ENCODE data around the gene SMARCAD1. TPM values are rescaled to one million over a fixed set of nuclear protein-coding genes. Genes with fewer than 3 reads are reported as not detected.

The SMARCAD1 gene
- total and polyA plus RNA-seq, 4 donors = 3.6 to 18.8 (median 8.7) TPM

GRCh38 chr4:94325835-94326234 lies 118.2 kb downstream of the SMARCAD1 start:
- Histone ChIP-seq H3K9ac (ENCODE audit: low read depth in 1 of 2, low read length in 2 of 2) (no peak overlapping the region), H3K36me3 (ENCODE audit: control insufficient read depth in 4 of 4, insufficient read depth in 3 of 4, low read depth in 1 of 4, low read length in 3 of 4) (no peaks in the 10 kb centered on the region), H3K27me3 (ENCODE audit: control insufficient read depth in 4 of 4, insufficient read depth in 4 of 4, low read length in 3 of 4) (no peaks in the 10 kb centered on the region), H3K4me3 (ENCODE audit: low read depth in 1 of 3, low read length in 3 of 3) (peak overlapping the region in 1 of 3 donors; percentile 54), H3K4me1 (ENCODE audit: control insufficient read depth in 4 of 4, insufficient read depth in 4 of 4, low read length in 3 of 4) (no peaks in the 10 kb centered on the region), H3K27ac (ENCODE audit: low read depth in 1 of 2, low read length in 2 of 2) (no peak overlapping the region), H3K9me3 (ENCODE audit: control insufficient read depth in 4 of 4, low read length in 3 of 4) (peaks cover 5 to 17% (median 7%) of the 10 kb centered on the region in 4 donors)
- WGBS = 85% methylated on average over 1 of the region's 1 CpG
- TF ChIP-seq NR2F2 (IDR thresholded peaks at IDR 0.05) (no peak), YY1 (IDR thresholded peaks at IDR 0.05) (no peak), ZBTB33 (IDR thresholded peaks at IDR 0.05) (no peak), RAD21 (IDR thresholded peaks at IDR 0.05) (no peak)
- DNase-seq (ENCODE audit: low spot score) = no peak

GRCh38 chr4:94329933-94330332 lies 122.3 kb downstream of the SMARCAD1 start:
- H3K27ac ChIP-seq (ENCODE audit: low read depth in 1 of 2, low read length in 2 of 2) = no peak overlapping the region
- WGBS = 62% methylated on average over 1 of the region's 1 CpG

GRCh38 chr4:94332983-94333590 lies 125.4 kb downstream of the SMARCAD1 start:
- H3K4me3 ChIP-seq (ENCODE audit: low read depth in 1 of 3, low read length in 3 of 3) = no peak overlapping the region
- DNase-seq (ENCODE audit: low spot score) = no peak
- H3K9me3 ChIP-seq (ENCODE audit: control insufficient read depth in 4 of 4, low read length in 3 of 4) = no peaks in the 10 kb centered on the region
- no peaks in the 10 kb centered on the region for H3K27me3 ChIP-seq (ENCODE audit: control insufficient read depth in 4 of 4, insufficient read depth in 4 of 4, low read length in 3 of 4)
- no peak overlapping the region for H3K27ac ChIP-seq (ENCODE audit: low read depth in 1 of 2, low read length in 2 of 2)
- H3K9ac ChIP-seq (ENCODE audit: low read depth in 1 of 2, low read length in 2 of 2) = no peak overlapping the region
- no peaks in the 10 kb centered on the region for H3K36me3 ChIP-seq (ENCODE audit: control insufficient read depth in 4 of 4, insufficient read depth in 3 of 4, low read depth in 1 of 4, low read length in 3 of 4)
- 53% methylated on average over 5 of the region's 5 CpGs for WGBS
- no peaks in the 10 kb centered on the region for H3K4me1 ChIP-seq (ENCODE audit: control insufficient read depth in 4 of 4, insufficient read depth in 4 of 4, low read length in 3 of 4)
- TF ChIP-seq HNF4G (IDR thresholded peaks at IDR 0.05) (no peak), RAD21 (IDR thresholded peaks at IDR 0.05) (peak; percentile 11 to 18)

More at GRCh38 chr4:94329933-94330332, 122.3 kb downstream of the SMARCAD1 start:
- H3K36me3 ChIP-seq (ENCODE audit: control insufficient read depth in 4 of 4, insufficient read depth in 3 of 4, low read depth in 1 of 4, low read length in 3 of 4) = no peaks in the 10 kb centered on the region
- H3K4me1 ChIP-seq (ENCODE audit: control insufficient read depth in 4 of 4, insufficient read depth in 4 of 4, low read length in 3 of 4) = no peaks in the 10 kb centered on the region
- no peak overlapping the region for H3K4me3 ChIP-seq (ENCODE audit: low read depth in 1 of 3, low read length in 3 of 3)
- no peak for DNase-seq (ENCODE audit: low spot score)
- TF ChIP-seq FOXA1 (IDR thresholded peaks at IDR 0.05) (no peak), HNF4G (IDR thresholded peaks at IDR 0.05) (no peak), HNF4A (conservative IDR thresholded peaks at IDR 0.05) (no peak)
- H3K9me3 ChIP-seq (ENCODE audit: control insufficient read depth in 4 of 4, low read length in 3 of 4) = peaks cover 5 to 17% (median 7%) of the 10 kb centered on the region in 4 donors
- H3K27me3 ChIP-seq (ENCODE audit: control insufficient read depth in 4 of 4, insufficient read depth in 4 of 4, low read length in 3 of 4) = no peaks in the 10 kb centered on the region
- H3K9ac ChIP-seq (ENCODE audit: low read depth in 1 of 2, low read length in 2 of 2) = no peak overlapping the region

GRCh38 chr4:94333866-94334265 lies 126.2 kb downstream of the SMARCAD1 start:
- Histone ChIP-seq H3K4me1 (ENCODE audit: control insufficient read depth in 4 of 4, insufficient read depth in 4 of 4, low read length in 3 of 4) (no peaks in the 10 kb centered on the region), H3K27ac (ENCODE audit: low read depth in 1 of 2, low read length in 2 of 2) (no peak overlapping the region), H3K9ac (ENCODE audit: low read depth in 1 of 2, low read length in 2 of 2) (no peak overlapping the region), H3K9me3 (ENCODE audit: control insufficient read depth in 4 of 4, low read length in 3 of 4) (no peaks in the 10 kb centered on the region), H3K4me3 (ENCODE audit: low read depth in 1 of 3, low read length in 3 of 3) (no peak overlapping the region), H3K27me3 (ENCODE audit: control insufficient read depth in 4 of 4, insufficient read depth in 4 of 4, low read length in 3 of 4) (no peaks in the 10 kb centered on the region), H3K36me3 (ENCODE audit: control insufficient read depth in 4 of 4, insufficient read depth in 3 of 4, low read depth in 1 of 4, low read length in 3 of 4) (no peaks in the 10 kb centered on the region)
- 91% methylated on average over 3 of the region's 3 CpGs for WGBS
- DNase-seq (ENCODE audit: low spot score) = no peak
- no peak for TF ChIP-seq GABPA (IDR thresholded peaks at IDR 0.05 in 1 of 2, conservative IDR thresholded peaks at IDR 0.05 in 1 of 2)
- TF ChIP-seq REST (IDR thresholded peaks at IDR 0.05) = no peak
- no peak for TF ChIP-seq MAX (IDR thresholded peaks at IDR 0.05)
- no peak for TF ChIP-seq HNF4A (conservative IDR thresholded peaks at IDR 0.05)
- no peak for TF ChIP-seq TAF1 (conservative IDR thresholded peaks at IDR 0.05)
- TF ChIP-seq YY1 (IDR thresholded peaks at IDR 0.05) = no peak
- TF ChIP-seq CTCF (IDR thresholded peaks at IDR 0.05; ENCODE audit: low read depth, low read length, missing input control) = no peak
- TF ChIP-seq SP1 (IDR thresholded peaks at IDR 0.05) = no peak
- TF ChIP-seq ATF3 (IDR thresholded peaks at IDR 0.05) = no peak
- TF ChIP-seq FOXA2 (IDR thresholded peaks at IDR 0.05) = no peak
- TF ChIP-seq JUND (IDR thresholded peaks at IDR 0.05) = no peak
- TF ChIP-seq RXRA (IDR thresholded peaks at IDR 0.05) = no peak

All from liver (tissue), 9 donors.